DOHH2 (cell line): ENCODE measurements around the gene ARHGDIB.
A peak's percentile ranks its signal among the peaks of the same experiment; 100 is the strongest.

Experiments used
- H3F3A ChIP-seq: fragments of 200-600 bp; sonication (generic), shearing (Covaris generic); 2 replicates; pipeline ENCODE4 v1.6.0; 2016; ENCODE audit warnings: antibody characterized with exemption, mild to moderate bottlenecking; ENCODE audit not compliant: control insufficient read depth, insufficient read depth
- H3K27ac ChIP-seq: fragments of 200-600 bp; sonication (generic); 2 replicates; pipeline ENCODE4 v1.5.1; 2014; ENCODE audit warnings: low read depth, mild to moderate bottlenecking, low read length, moderate library complexity
- H3K27me3 ChIP-seq: fragments of 200-600 bp; sonication (generic); 2 replicates; pipeline ENCODE4 v1.6.1; 2014; ENCODE audit warnings: mild to moderate bottlenecking, low read length, mixed read lengths; ENCODE audit not compliant: control insufficient read depth
- H3K36me3 ChIP-seq: fragments of 200-600 bp; sonication (generic); 2 replicates; pipeline ENCODE4 v1.6.1; 2014; ENCODE audit warnings: mild to moderate bottlenecking, low read length, moderate library complexity, mixed read lengths; ENCODE audit not compliant: control insufficient read depth
- H3K4me1 ChIP-seq: fragments of 200-600 bp; sonication (generic); 2 replicates; pipeline ENCODE4 v1.6.1; 2014; ENCODE audit warnings: mild to moderate bottlenecking, low read length, mixed read lengths; ENCODE audit not compliant: control insufficient read depth
- H3K4me2 ChIP-seq: fragments of 200-600 bp; sonication (generic); 2 replicates; pipeline ENCODE4 v1.6.0; 2014; ENCODE audit warnings: mild to moderate bottlenecking, low read length, moderate library complexity
- H3K4me3 ChIP-seq: fragments of 200-600 bp; sonication (generic); 2 replicates; pipeline ENCODE4 v1.5.1; 2014; ENCODE audit warnings: mild to moderate bottlenecking, low read length, mixed read lengths
- H3K79me2 ChIP-seq: fragments of 200-600 bp; sonication (generic); 2 replicates; pipeline ENCODE4 v1.6.1; 2014; ENCODE audit warnings: mild to moderate bottlenecking, low read length, mixed read lengths; ENCODE audit not compliant: control insufficient read depth
- H3K9me2 ChIP-seq: fragments of 200-600 bp; sonication (generic); replicated peaks from 2 replicates; pipeline ENCODE4 v1.6.1; 2014; ENCODE audit warnings: mild to moderate bottlenecking, low read length, mixed read lengths; ENCODE audit not compliant: control insufficient read depth
- H3K9me3 ChIP-seq: fragments of 200-600 bp; sonication (generic); 2 replicates; pipeline ENCODE4 v1.6.1; 2014; ENCODE audit warnings: antibody characterized with exemption, low read length, mixed read lengths; ENCODE audit not compliant: control insufficient read depth, insufficient read depth
- H4K20me1 ChIP-seq: fragments of 200-600 bp; sonication (generic); 2 replicates; pipeline ENCODE4 v1.6.0; 2014; ENCODE audit warnings: low read depth, mild to moderate bottlenecking, antibody characterized with exemption, low read length, moderate library complexity; ENCODE audit not compliant: control insufficient read depth, insufficient read depth
- EZH2phosphoT487 ChIP-seq: fragments of 200-600 bp; sonication (generic); IDR thresholded peaks from 2 replicates; pipeline ENCODE4 v1.6.1; 2017; ENCODE audit warnings: borderline replicate concordance, mild to moderate bottlenecking, antibody characterized with exemption, low read length, moderate library complexity, mixed read lengths
- TF ChIP-seq, protein P1 (sequence below): fragments of 200-600 bp; sonication (generic); IDR thresholded peaks from one replicate; pipeline ENCODE4 v1.5.1; 2014; ENCODE audit warnings: antibody characterized with exemption, mild to moderate bottlenecking, low read depth, low read length; ENCODE audit not compliant: poor library complexity, severe bottlenecking

The ARHGDIB gene

GRCh38 chr12:14937689-14938088, 23.7 kb downstream of the ARHGDIB start:
- H3K4me2 ChIP-seq: no peak overlapping the region
- peaks cover 7% of the 10 kb centered on the region; the same call in 1 of the 2 replicates for H3K9me3 ChIP-seq
- H3K9me2 ChIP-seq: no peaks in the 10 kb centered on the region
- no peaks in the 10 kb centered on the region for H4K20me1 ChIP-seq
- no peak overlapping the region for H3K27ac ChIP-seq
- H3K79me2 ChIP-seq: no peaks in the 10 kb centered on the region
- peaks cover 30% of the 10 kb centered on the region for H3K4me1 ChIP-seq
- no peak overlapping the region for H3K4me3 ChIP-seq
- TF ChIP-seq, protein P1, sequence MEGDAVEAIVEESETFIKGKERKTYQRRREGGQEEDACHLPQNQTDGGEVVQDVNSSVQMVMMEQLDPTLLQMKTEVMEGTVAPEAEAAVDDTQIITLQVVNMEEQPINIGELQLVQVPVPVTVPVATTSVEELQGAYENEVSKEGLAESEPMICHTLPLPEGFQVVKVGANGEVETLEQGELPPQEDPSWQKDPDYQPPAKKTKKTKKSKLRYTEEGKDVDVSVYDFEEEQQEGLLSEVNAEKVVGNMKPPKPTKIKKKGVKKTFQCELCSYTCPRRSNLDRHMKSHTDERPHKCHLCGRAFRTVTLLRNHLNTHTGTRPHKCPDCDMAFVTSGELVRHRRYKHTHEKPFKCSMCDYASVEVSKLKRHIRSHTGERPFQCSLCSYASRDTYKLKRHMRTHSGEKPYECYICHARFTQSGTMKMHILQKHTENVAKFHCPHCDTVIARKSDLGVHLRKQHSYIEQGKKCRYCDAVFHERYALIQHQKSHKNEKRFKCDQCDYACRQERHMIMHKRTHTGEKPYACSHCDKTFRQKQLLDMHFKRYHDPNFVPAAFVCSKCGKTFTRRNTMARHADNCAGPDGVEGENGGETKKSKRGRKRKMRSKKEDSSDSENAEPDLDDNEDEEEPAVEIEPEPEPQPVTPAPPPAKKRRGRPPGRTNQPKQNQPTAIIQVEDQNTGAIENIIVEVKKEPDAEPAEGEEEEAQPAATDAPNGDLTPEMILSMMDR: peak; percentile 48
- TF ChIP-seq EZH2phosphoT487: no peak
- peaks cover 45% of the 10 kb centered on the region for H3K36me3 ChIP-seq
- no peaks in the 10 kb centered on the region for H3K27me3 ChIP-seq
- peaks cover 30% of the 10 kb centered on the region for H3F3A ChIP-seq

DNA sequence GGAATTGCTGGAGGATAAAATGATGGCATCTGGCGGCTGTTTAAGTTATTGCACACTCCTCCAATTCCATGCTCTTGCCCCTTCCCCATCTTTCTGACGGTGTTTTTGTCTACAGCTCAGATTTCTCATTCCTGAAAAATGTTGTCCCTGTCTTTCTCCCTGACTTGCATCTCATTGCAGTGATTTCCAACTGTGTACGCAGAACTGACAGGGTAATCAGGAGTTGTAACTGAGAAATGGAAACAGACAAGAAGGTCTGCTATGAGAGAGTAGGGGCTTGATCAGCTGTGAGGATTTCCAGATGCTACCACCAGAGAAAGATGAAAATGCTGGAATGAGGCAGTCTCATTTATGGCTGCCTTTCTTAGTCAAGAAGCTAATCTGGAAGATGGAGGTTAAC, 24.4 kb downstream of the ARHGDIB start:
- Histone ChIP-seq H4K20me1 (no peaks in the 10 kb centered on the region), H3K79me2 (no peaks in the 10 kb centered on the region), H3K4me3 (no peak overlapping the region), H3F3A (peaks cover 26% of the 10 kb centered on the region), H3K27me3 (no peaks in the 10 kb centered on the region), H3K4me2 (no peak overlapping the region), H3K9me3 (peaks cover 7% of the 10 kb centered on the region; the same call in 1 of the 2 replicates), H3K36me3 (peaks cover 38% of the 10 kb centered on the region), H3K9me2 (no peaks in the 10 kb centered on the region), H3K4me1 (peaks cover 28% of the 10 kb centered on the region), H3K27ac (no peak overlapping the region)
- TF ChIP-seq, protein P1: no peak
- no peak for TF ChIP-seq EZH2phosphoT487

- H3F3A ChIP-seq: peaks cover 19% of the 10 kb centered on the region
- H3K9me2 ChIP-seq: no peaks in the 10 kb centered on the region
- peaks cover 24% of the 10 kb centered on the region for H3K4me1 ChIP-seq
- no peaks in the 10 kb centered on the region for H4K20me1 ChIP-seq
- H3K27me3 ChIP-seq: no peaks in the 10 kb centered on the region
- H3K27ac ChIP-seq: no peak overlapping the region
- peaks cover 6% of the 10 kb centered on the region; the same call in 1 of the 2 replicates for H3K9me3 ChIP-seq
- no peak overlapping the region for H3K4me3 ChIP-seq
- TF ChIP-seq, protein P1: peak; percentile 21
- no peak for TF ChIP-seq EZH2phosphoT487
- H3K79me2 ChIP-seq: no peaks in the 10 kb centered on the region
- no peak overlapping the region for H3K4me2 ChIP-seq
- H3K36me3 ChIP-seq: peaks cover 31% of the 10 kb centered on the region
Observed at GRCh38 chr12:14936224-14936861, 25.1 kb downstream of the ARHGDIB start.
